Cardiac septum (tissue), 1 donor: Measurements from ENCODE around the gene PRMT7. TPM values are rescaled to one million over a fixed set of nuclear protein-coding genes. Genes with fewer than 3 reads are reported as not detected.

Experiments used
- DNase-seq: peaks from one replicate; pipeline ENCODE4 v3.0.0-alpha.2; 2020; ENCODE audit warnings: low spot score
- intact Hi-C: fragments of 100-400 bp; cut with DNase I; formaldehyde crosslinking; loops from one replicate; pipeline ENCODE4 v1.14.0; 2022
- total RNA-seq: library from RNA; stranded (reverse); fragmentation: NEBNext Ultra II Directional; extraction: Animal tissue kit (Norgen Biotek cat#: 25700); gene quantifications from one replicate; pipeline ENCODE4 v1.2.1, GENCODE V29; 2021
- donor health status: DM: no; HTN: no; CAD: no.

Gene PRMT7
- total RNA-seq, 1 donor from 2014 or later: 24.2 TPM

- no peak for DNase-seq
- intact Hi-C loops: no loop called here
Observed at GRCh38 chr16:68401871-68402747, 91.3 kb downstream of the PRMT7 start.

GRCh38 chr16:68402748-68403040 is 91.9 kb downstream of the PRMT7 start:
- no peak for DNase-seq
- intact Hi-C loops: no loop called here

- no peak for DNase-seq
- intact Hi-C loops: no loop called here
Observed at GRCh38 chr16:68403177-68403576, 92.4 kb downstream of the PRMT7 start.

- DNase-seq: no peak
- intact Hi-C loops: no loop called here
Observed at GRCh38 chr16:68403704-68404103, 92.9 kb downstream of the PRMT7 start.

GRCh38 chr16:68404736-68405345 is 94.0 kb downstream of the PRMT7 start:
- no peak for DNase-seq
- intact Hi-C loops: no loop called here

- intact Hi-C loops: no loop called here
Observed at GRCh38 chr16:68406458-68407152, 95.8 kb downstream of the PRMT7 start.

More at GRCh38 chr16:68406458-68407152, 95.8 kb downstream of the PRMT7 start:
- no peak for DNase-seq

Other genes with a start within 250 kb of the PRMT7 start
- gene NFATC3, start 225.6 kb upstream of the PRMT7 start, total RNA-seq: 22.9 TPM
- gene ESRP2, start 74.9 kb upstream of the PRMT7 start, total RNA-seq: not detected
- 46.7 TPM for gene PLA2G15, start 65.6 kb upstream of the PRMT7 start, total RNA-seq
- gene SLC7A6, start 46.5 kb upstream of the PRMT7 start, total RNA-seq: 42.4 TPM
- 14.5 TPM for gene SLC7A6OS, start 73 bp upstream of the PRMT7 start, total RNA-seq
- gene SMPD3, start 137.5 kb downstream of the PRMT7 start, total RNA-seq: not detected
- 16.0 TPM for gene ZFP90, start 228.3 kb downstream of the PRMT7 start, total RNA-seq